MCF 10A (cell line): ENCODE results near the gene SLC9A4. TPM values are rescaled to one million over a fixed set of nuclear protein-coding genes. Genes with fewer than 3 reads are reported as not detected.

Experiments used
- BruUV-seq: library from RNA; stranded (reverse); fragments of 400-500 nt; replicated peaks from 2 replicates; lab custom pipeline; 2021; lab: Mats Ljungman, UMichigan
- CTCF ChIA-PET: fragments of 300-600 bp; sonication (Branson Sonifier 250); formaldehyde crosslinking; extraction: SDS; loops from one replicate; lab custom pipeline; 2021; ENCODE audit warnings: antibody characterized with exemption, inconsistent platforms; lab: Yijun Ruan, JAX
- POLR2A ChIA-PET: fragments of 300-600, 350-650 bp; sonication (Branson Sonifier 250); formaldehyde crosslinking; extraction: SDS; loops from one replicate; lab custom pipeline; 2020; ENCODE audit warnings: antibody characterized with exemption, inconsistent platforms; lab: Yijun Ruan, JAX
- DNase-seq: peaks from one replicate; pipeline ENCODE4 v3.0.0-alpha.2; 2018; ENCODE audit not compliant: unreplicated experiment
- H3K27ac Mint-ChIP-seq: one replicate; pipeline ENCODE4 v1.8.0; 2022; ENCODE audit warnings: mild to moderate bottlenecking, low read depth, mixed read lengths; ENCODE audit not compliant: unreplicated experiment
- H3K27me3 Mint-ChIP-seq: one replicate; pipeline ENCODE4 v1.8.0; 2022; ENCODE audit warnings: mixed read lengths; ENCODE audit not compliant: insufficient read depth, unreplicated experiment
- H3K36me3 Mint-ChIP-seq: one replicate; pipeline ENCODE4 v1.8.0; 2022; ENCODE audit warnings: mild to moderate bottlenecking, moderate library complexity, mixed read lengths; ENCODE audit not compliant: insufficient read depth, unreplicated experiment
- H3K4me1 Mint-ChIP-seq: one replicate; pipeline ENCODE4 v1.8.0; 2022; ENCODE audit warnings: mixed read lengths; ENCODE audit not compliant: insufficient read depth, unreplicated experiment
- H3K4me3 Mint-ChIP-seq: one replicate; pipeline ENCODE4 v1.8.0; 2022; ENCODE audit warnings: mild to moderate bottlenecking, moderate library complexity, mixed read lengths; ENCODE audit not compliant: unreplicated experiment
- H3K9me3 Mint-ChIP-seq: one replicate; pipeline ENCODE4 v1.8.0; 2022; ENCODE audit warnings: mixed read lengths; ENCODE audit not compliant: unreplicated experiment
- intact Hi-C: fragments of 100-400 bp; cut with micrococcal nuclease; formaldehyde crosslinking; loops from 2 replicates; pipeline ENCODE4 v1.14.1; 2022
- total RNA-seq: library from RNA; stranded (reverse); gene quantifications from 2 replicates; pipeline ENCODE4 v1.2.3, GENCODE V29; 2022
- TF ChIP-seq, protein P1 (sequence below): fragments of 200-600 bp; IDR thresholded peaks from one replicate; pipeline ENCODE4 v1.8.0; 2022; ENCODE audit warnings: antibody characterized with exemption, mild to moderate bottlenecking; ENCODE audit not compliant: unreplicated experiment

Gene SLC9A4
- total RNA-seq, 1 experiment from 2014 or later, result 0.07 TPM

DNA sequence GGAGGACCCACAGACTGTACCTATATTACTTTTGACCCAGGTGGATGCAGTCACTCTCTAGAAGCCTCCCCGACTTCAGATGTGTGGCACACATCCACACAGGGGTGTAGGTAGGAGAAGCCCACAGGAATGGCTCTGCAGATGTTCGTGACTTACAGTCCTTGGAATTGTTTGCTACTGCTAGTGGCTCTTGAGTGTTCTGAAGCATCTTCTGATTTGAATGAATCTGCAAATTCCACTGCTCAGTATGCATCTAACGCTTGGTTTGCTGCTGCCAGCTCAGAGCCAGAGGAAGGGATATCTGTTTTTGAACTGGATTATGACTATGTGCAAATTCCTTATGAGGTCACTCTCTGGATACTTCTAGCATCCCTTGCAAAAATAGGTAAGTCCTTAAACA lies 605 bp downstream of the SLC9A4 start:
- POLR2A ChIA-PET, result interaction anchor here (1.0 to 1.9 kb wide), 2 partner anchors 41 to 142 kb away, joined by 3 to 9 read pairs; no protein-coding TSS in a partner anchor
- CTCF ChIA-PET, result interaction anchor here (0.6 to 16.8 kb wide), 62 partner anchors 9 to 615 kb away, joined by 3 to 291 read pairs (median 5); no protein-coding TSS in a partner anchor
- no peaks in the 10 kb centered on the region for H3K4me1 Mint-ChIP-seq
- peaks cover 11% of the 10 kb centered on the region for H3K27me3 Mint-ChIP-seq
- no peak overlapping the region for H3K27ac Mint-ChIP-seq
- no peaks in the 10 kb centered on the region for H3K36me3 Mint-ChIP-seq
- BruUV-seq, result no TSS peak
- no peak overlapping the region for H3K4me3 Mint-ChIP-seq
- TF ChIP-seq, protein P1, sequence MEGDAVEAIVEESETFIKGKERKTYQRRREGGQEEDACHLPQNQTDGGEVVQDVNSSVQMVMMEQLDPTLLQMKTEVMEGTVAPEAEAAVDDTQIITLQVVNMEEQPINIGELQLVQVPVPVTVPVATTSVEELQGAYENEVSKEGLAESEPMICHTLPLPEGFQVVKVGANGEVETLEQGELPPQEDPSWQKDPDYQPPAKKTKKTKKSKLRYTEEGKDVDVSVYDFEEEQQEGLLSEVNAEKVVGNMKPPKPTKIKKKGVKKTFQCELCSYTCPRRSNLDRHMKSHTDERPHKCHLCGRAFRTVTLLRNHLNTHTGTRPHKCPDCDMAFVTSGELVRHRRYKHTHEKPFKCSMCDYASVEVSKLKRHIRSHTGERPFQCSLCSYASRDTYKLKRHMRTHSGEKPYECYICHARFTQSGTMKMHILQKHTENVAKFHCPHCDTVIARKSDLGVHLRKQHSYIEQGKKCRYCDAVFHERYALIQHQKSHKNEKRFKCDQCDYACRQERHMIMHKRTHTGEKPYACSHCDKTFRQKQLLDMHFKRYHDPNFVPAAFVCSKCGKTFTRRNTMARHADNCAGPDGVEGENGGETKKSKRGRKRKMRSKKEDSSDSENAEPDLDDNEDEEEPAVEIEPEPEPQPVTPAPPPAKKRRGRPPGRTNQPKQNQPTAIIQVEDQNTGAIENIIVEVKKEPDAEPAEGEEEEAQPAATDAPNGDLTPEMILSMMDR, result no peak
- intact Hi-C loops, result loop anchor here (1.0 to 5.0 kb wide), 5 partner anchors 47 to 334 kb away; no protein-coding TSS in a partner anchor
- H3K9me3 Mint-ChIP-seq, result peaks cover 9% of the 10 kb centered on the region
- no peak for DNase-seq

DNA sequence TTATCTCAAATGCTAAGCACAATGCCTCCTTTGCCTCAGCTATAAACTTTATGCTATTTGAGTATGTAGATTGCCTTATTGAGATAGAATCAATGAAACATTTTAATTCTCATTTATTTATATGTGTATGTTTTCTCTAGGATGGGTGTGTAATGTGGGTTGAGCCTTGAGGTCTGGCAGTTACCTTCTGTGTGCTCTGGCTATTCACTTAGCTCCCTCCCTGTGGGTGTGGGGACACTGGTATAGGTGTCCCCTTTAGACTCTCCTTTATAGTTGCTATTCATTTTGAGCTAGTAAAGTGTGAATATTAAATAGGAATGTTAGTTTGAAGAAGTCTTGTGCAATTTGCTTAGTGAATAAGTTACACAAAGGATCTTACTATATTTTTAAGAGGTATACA lies 1.8 kb downstream of the SLC9A4 start:
- intact Hi-C loops, result loop anchor here (5.0 kb wide), 1 partner anchor 333 kb away; no protein-coding TSS in a partner anchor
- no TSS peak for BruUV-seq
- Mint-ChIP-seq H3K4me3 (no peak overlapping the region), H3K27me3 (peaks cover 11% of the 10 kb centered on the region), H3K36me3 (no peaks in the 10 kb centered on the region), H3K4me1 (no peaks in the 10 kb centered on the region), H3K9me3 (peaks cover 7% of the 10 kb centered on the region), H3K27ac (no peak overlapping the region)
- TF ChIP-seq, protein P1, result no peak
- CTCF ChIA-PET, result interaction anchor here (0.6 to 16.8 kb wide), 15 partner anchors 9 to 329 kb away, joined by 3 to 291 read pairs (median 23); no protein-coding TSS in a partner anchor
- no peak for DNase-seq
- POLR2A ChIA-PET, result no interaction called here

DNA sequence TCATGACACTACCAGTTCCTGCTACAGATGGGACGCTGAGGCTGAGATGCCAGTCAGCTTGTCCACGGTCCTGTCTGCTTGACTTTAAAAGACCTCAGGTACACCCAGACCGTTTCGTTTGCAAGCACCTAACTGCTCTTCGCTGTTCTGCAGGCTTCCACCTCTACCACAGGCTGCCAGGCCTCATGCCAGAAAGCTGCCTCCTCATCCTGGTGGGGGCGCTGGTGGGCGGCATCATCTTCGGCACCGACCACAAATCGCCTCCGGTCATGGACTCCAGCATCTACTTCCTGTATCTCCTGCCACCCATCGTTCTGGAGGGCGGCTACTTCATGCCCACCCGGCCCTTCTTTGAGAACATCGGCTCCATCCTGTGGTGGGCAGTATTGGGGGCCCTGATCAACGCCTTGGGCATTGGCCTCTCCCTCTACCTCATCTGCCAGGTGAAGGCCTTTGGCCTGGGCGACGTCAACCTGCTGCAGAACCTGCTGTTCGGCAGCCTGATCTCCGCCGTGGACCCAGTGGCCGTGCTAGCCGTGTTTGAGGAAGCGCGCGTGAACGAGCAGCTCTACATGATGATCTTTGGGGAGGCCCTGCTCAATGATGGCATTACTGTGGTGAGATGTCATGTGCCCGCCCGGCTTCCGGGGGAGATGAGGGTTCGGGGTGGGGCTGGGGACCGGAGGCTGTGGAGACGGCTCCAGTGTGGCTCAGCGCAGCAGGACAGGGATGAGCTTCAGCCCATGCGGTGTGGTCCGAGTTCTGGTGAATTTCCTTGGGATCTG lies 5.9 kb downstream of the SLC9A4 start:
- DNase-seq, result no peak
- no peak overlapping the region for H3K27ac Mint-ChIP-seq
- H3K9me3 Mint-ChIP-seq, result no peaks in the 10 kb centered on the region
- intact Hi-C loops, result no loop called here
- H3K4me1 Mint-ChIP-seq, result no peaks in the 10 kb centered on the region
- POLR2A ChIA-PET, result no interaction called here
- no peaks in the 10 kb centered on the region for H3K36me3 Mint-ChIP-seq
- no TSS peak for BruUV-seq
- H3K4me3 Mint-ChIP-seq, result no peak overlapping the region
- CTCF ChIA-PET, result interaction anchor here (16.8 kb wide), 1 partner anchor 135 kb away, joined by 291 read pairs; no protein-coding TSS in a partner anchor
- TF ChIP-seq, protein P1, result no peak
- H3K27me3 Mint-ChIP-seq, result peaks cover 11% of the 10 kb centered on the region
